Transverse colon (tissue), 4 donors: Measurements from ENCODE around the gene PCBP3. TPM values are rescaled to one million over a fixed set of nuclear protein-coding genes. Genes with fewer than 3 reads are reported as not detected.
A peak's percentile ranks its signal among the peaks of the same experiment; 100 is the strongest.

ENCODE experiments used
- DNase-seq: peaks from one replicate; pipeline ENCODE4 v3.0.0-alpha.2; 2019
- H3K27ac ChIP-seq, 4 donors: fragments of 200-600 bp; sonication (generic); 2 replicates each; pipeline ENCODE4 v1.5.1; 2016 to 2018; ENCODE audit warnings: inconsistent platforms in 4 of 4
- H3K27me3 ChIP-seq: fragments of 200-600 bp; sonication (generic); 2 replicates; pipeline ENCODE4 v1.5.1; 2017; ENCODE audit warnings: inconsistent platforms
- H3K36me3 ChIP-seq, 4 donors: fragments of 200-600 bp; sonication (generic); 2 replicates each; pipeline ENCODE4 v1.5.1; 2017 to 2019; ENCODE audit warnings: inconsistent platforms in 4 of 4
- H3K4me1 ChIP-seq, 4 donors: fragments of 200-600 bp; sonication (generic); 2 replicates each; pipeline ENCODE4 v1.5.1; 2017 to 2020; ENCODE audit warnings: inconsistent platforms in 4 of 4
- H3K4me3 ChIP-seq, 4 donors: fragments of 200-600 bp; sonication (generic); 1 replicate in 1 of 4; 2 replicates in 3 of 4; pipeline versions ENCODE4 v1.5.1 to v1.6.1; 2017 to 2019; ENCODE audit warnings: inconsistent platforms in 4 of 4
- H3K9me3 ChIP-seq, 2 donors: fragments of 200-600 bp; sonication (generic); 2 replicates each; pipeline ENCODE4 v1.5.1; 2017 to 2019; ENCODE audit warnings: inconsistent platforms in 2 of 2
- EP300 ChIP-seq: sonication (generic); formaldehyde crosslinking; IDR thresholded peaks from one replicate; pipeline ENCODE4 v1.6.1; 2017; ENCODE audit warnings: antibody characterized with exemption, low read depth
- POLR2A ChIP-seq: fragments of 450-650 bp; IDR thresholded peaks from one replicate; pipeline ENCODE4 v1.6.1; 2016; ENCODE audit warnings: antibody characterized with exemption, mild to moderate bottlenecking, moderate library complexity
- POLR2AphosphoS5 ChIP-seq, 3 donors: sonication (generic); formaldehyde crosslinking; IDR thresholded peaks; one replicate each; pipeline ENCODE4 v1.6.1; 2016; ENCODE audit warnings: antibody characterized with exemption in 3 of 3
- WGBS, 2 donors: methylation state at CpG; one replicate each; pipeline ENCODE4 v1.1.5; 2018; ENCODE audit warnings: low coverage in 1 of 2; 5-methylcytosine and 5-hydroxymethylcytosine counted together
- in situ Hi-C, 4 donors: fragments of 200-750 bp; cut with MboI; loops; one replicate each; pipeline versions ENCODE4 v1.15.0 to v1.15.1; 2017; ENCODE audit warnings: low sequenced_read_pairs in 3 of 4, low pct_ligation_motif_present in 1 of 4, low pct_unique_long_range_greater_than_20kb in 1 of 4
- intact Hi-C: fragments of 100-400 bp; cut with DNase I; formaldehyde crosslinking; loops from one replicate; pipeline ENCODE4 v1.15.1; 2023; ENCODE audit warnings: low total_unique reads
- total RNA-seq, 4 donors: library from RNA; depleted of rRNA; stranded (reverse); fragments of >200 nt; gene quantifications; one replicate each; pipeline ENCODE4 v1.1.0, GENCODE V29; 2016
- TF ChIP-seq, protein P1 (sequence below), 5 experiments: fragments of 200-600 bp in 3 of 5; fragments of 450-650 bp in 2 of 5; sonication (generic) in 3 of 5; IDR thresholded peaks; 1 replicate in 2 of 5; 2 replicates in 3 of 5; pipeline ENCODE4 v1.5.1; 2016 to 2017; ENCODE audit warnings: antibody characterized with exemption in 5 of 5, inconsistent platforms in 3 of 5, mild to moderate bottlenecking in 2 of 5, moderate library complexity in 1 of 5

PCBP3 gene
- total RNA-seq, 4 donors from 2014 or later, result 0.80 to 7.8 (median 5.3) TPM

DNA sequence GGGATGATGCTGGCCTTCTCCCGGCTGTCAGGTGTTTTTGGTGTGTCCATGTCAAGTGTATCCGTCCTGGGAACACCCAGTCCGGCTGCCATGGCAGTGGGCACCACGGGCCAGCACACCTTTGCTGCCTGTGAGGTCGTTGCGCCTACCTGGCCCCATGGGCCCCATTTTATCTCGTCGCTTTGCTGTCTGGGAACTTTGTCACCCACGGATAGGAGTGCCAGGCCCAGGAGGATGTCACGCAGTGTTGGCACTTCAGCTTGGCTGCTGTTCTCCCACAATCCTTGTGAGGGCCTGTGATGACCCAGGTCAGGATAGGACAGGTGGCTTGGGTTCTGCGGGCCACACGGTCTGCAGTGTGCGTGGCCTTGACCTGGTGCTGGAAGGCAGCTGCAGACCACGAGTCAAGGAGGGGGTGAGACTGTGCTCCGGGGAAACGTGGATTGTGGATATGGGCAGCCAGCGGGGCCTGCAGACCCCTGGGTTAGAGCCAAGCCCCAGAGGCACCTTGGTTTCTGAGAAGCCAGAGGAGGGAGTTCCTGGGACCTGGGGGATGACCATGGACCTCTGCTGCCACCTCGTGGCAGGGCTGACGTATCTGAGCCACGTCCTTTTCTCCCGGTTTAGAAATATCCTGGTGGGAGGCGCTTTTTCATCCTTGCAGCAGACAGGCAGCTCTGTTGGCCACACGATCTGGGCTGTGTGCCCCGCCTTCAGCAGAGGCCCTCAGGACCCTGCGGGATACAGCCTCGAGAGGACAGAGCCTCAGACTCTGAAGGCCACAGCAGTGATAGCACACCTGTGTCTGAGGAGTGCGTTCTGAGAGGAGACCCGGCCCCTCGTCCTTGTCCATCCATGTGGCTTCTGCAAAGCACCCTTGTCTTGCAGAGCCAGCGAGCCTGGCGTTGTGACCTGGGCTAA lies 176.9 kb downstream of the PCBP3 start:
- intact Hi-C loops, result loop anchor here (10.0 kb wide), 2 partner anchors 226 to 266 kb away; no protein-coding TSS in a partner anchor
- peaks cover 0 to 4% (median 0%) of the 10 kb centered on the region in 4 donors for H3K4me1 ChIP-seq
- no peak overlapping the region for H3K27ac ChIP-seq
- H3K27me3 ChIP-seq, result no peaks in the 10 kb centered on the region
- in situ Hi-C loops, result loop anchor here in 2 of 4 donors (25.0 kb wide), 1 partner anchor 258 kb away; no protein-coding TSS in a partner anchor
- no peaks in the 10 kb centered on the region for H3K9me3 ChIP-seq
- peak; percentile 77 for DNase-seq
- no peak for TF ChIP-seq EP300
- TF ChIP-seq, protein P1, sequence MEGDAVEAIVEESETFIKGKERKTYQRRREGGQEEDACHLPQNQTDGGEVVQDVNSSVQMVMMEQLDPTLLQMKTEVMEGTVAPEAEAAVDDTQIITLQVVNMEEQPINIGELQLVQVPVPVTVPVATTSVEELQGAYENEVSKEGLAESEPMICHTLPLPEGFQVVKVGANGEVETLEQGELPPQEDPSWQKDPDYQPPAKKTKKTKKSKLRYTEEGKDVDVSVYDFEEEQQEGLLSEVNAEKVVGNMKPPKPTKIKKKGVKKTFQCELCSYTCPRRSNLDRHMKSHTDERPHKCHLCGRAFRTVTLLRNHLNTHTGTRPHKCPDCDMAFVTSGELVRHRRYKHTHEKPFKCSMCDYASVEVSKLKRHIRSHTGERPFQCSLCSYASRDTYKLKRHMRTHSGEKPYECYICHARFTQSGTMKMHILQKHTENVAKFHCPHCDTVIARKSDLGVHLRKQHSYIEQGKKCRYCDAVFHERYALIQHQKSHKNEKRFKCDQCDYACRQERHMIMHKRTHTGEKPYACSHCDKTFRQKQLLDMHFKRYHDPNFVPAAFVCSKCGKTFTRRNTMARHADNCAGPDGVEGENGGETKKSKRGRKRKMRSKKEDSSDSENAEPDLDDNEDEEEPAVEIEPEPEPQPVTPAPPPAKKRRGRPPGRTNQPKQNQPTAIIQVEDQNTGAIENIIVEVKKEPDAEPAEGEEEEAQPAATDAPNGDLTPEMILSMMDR (IDR thresholded peaks at IDR 0.05), result peak; percentile 83 to 90 (median 83)
- no peak overlapping the region for H3K4me3 ChIP-seq
- no peaks in the 10 kb centered on the region for H3K36me3 ChIP-seq
- WGBS, 2 donors, result 37 to 70% methylated on average over 4 to 29 of the region's 31 CpGs

DNA sequence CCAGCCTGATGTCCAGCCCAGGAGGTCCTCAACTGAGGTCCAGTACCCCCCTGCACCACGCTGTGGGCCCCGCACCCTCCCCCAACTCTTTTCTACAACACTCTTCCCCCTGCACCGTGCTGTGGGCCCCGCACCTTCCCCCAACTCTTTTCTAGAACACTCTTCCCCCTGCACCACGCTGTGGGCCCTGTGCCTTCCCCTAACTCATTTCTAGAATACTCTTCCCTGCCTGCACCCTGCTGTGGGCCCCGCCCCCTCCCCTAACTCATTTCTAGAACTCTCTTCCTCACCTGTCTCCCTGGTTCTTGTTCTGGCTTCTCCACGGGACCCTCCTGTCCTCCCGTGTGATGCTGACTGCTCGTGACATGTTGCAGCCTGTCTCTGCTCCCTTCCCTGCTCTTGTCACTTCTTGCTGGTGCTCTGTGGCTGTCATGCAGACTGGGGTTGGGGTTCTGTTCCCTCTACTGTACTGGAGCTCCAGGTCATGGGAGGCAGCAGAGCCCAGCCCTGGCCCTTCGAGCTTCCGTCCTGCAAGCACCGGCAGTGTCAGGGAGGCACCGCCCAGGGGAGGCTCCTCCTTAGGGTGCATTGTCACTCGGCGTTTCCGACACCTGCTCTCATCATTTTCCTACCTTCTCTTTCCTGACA lies 177.9 kb downstream of the PCBP3 start:
- Histone ChIP-seq H3K9me3 (no peaks in the 10 kb centered on the region), H3K27me3 (no peaks in the 10 kb centered on the region), H3K4me3 (no peak overlapping the region), H3K27ac (no peak overlapping the region), H3K4me1 (peaks cover 0 to 4% (median 0%) of the 10 kb centered on the region in 4 donors), H3K36me3 (no peaks in the 10 kb centered on the region)
- DNase-seq, result no peak
- in situ Hi-C loops, result loop anchor here in 2 of 4 donors (25.0 kb wide), 1 partner anchor 259 kb away; no protein-coding TSS in a partner anchor
- WGBS, 2 donors, result 64 to 67% methylated on average over 10 to 16 of the region's 16 CpGs
- TF ChIP-seq EP300, result no peak
- no peak for TF ChIP-seq POLR2A
- intact Hi-C loops, result loop anchor here (10.0 kb wide), 2 partner anchors 227 to 267 kb away; no protein-coding TSS in a partner anchor

DNA sequence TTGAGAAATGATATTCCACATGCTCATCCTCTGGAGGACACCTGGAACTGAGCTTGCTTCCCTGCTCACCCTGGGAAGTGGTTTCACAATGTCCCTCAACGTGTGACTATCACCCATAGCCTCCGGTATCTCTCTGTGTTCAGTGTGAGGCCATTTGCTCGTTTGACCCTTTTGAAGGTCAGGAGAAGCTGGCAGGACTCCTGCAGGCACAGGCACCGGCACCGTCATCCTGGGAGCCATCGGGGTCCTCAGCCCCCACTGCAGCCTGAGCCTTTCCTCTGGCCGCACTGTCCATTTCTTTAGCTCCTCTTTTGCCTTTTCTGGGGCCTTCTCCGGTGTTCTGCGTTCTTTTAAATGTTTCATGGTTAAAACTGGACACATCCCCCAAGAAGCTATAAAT lies 178.5 kb downstream of the PCBP3 start:
- no peak overlapping the region for H3K4me3 ChIP-seq
- TF ChIP-seq POLR2AphosphoS5 (IDR thresholded peaks at IDR 0.05) (no peak), EP300 (no peak), POLR2A (no peak)
- TF ChIP-seq, protein P1 (IDR thresholded peaks at IDR 0.05), result no peak
- no peak overlapping the region for H3K27ac ChIP-seq
- peaks cover 0 to 4% (median 0%) of the 10 kb centered on the region in 4 donors for H3K4me1 ChIP-seq
- no peaks in the 10 kb centered on the region for H3K27me3 ChIP-seq
- 55 to 83% methylated on average over 3 to 9 of the region's 9 CpGs for WGBS, 2 donors
- H3K36me3 ChIP-seq, result no peaks in the 10 kb centered on the region
- H3K9me3 ChIP-seq, result no peaks in the 10 kb centered on the region
- in situ Hi-C loops, result loop anchor here in 2 of 4 donors (25.0 kb wide), 1 partner anchor 260 kb away; no protein-coding TSS in a partner anchor
- intact Hi-C loops, result loop anchor here (10.0 kb wide), 2 partner anchors 227 to 267 kb away; no protein-coding TSS in a partner anchor
- DNase-seq, result no peak

DNA sequence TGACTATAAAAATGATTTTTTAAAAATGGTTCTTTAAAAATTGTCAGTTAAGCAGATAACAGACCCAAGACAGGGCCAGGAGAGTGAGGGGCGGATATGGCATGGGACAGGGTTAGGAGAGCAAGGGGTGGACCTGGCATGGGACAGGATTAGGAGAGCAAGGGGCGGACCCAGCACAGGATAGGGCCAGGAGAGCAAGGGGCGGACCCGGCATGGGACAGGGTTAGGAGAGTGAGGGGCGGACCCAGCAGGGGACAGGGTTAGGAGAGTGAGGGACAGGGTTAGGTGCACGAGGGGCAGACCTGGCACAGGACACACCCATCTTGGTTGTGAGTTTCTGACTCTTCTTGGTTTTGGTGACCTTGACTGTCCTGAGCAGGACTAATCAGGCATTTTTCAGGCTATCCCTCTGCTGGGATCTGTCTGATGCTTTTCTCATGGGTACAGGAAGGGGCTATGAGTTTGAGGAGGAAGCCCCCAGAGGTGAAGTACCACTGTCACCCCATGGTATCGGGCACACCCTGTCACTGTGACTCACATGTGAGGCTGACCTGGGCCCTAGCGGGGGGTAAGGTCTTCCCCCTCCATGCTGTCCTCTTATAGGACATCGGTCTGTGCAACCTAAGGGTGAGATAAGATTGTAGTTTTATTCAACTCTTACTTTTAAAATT lies 179.0 kb downstream of the PCBP3 start:
- no peaks in the 10 kb centered on the region for H3K36me3 ChIP-seq
- no peak overlapping the region for H3K27ac ChIP-seq
- 69 to 71% methylated on average over 6 to 7 of the region's 9 CpGs for WGBS, 2 donors
- in situ Hi-C loops, result loop anchor here in 2 of 4 donors (25.0 kb wide), 1 partner anchor 260 kb away; no protein-coding TSS in a partner anchor
- H3K4me3 ChIP-seq, result no peak overlapping the region
- H3K27me3 ChIP-seq, result no peaks in the 10 kb centered on the region
- intact Hi-C loops, result loop anchor here (10.0 kb wide), 2 partner anchors 228 to 268 kb away; no protein-coding TSS in a partner anchor
- H3K9me3 ChIP-seq, result no peaks in the 10 kb centered on the region
- DNase-seq, result no peak
- H3K4me1 ChIP-seq, result peaks cover 0 to 4% (median 0%) of the 10 kb centered on the region in 4 donors
- TF ChIP-seq POLR2A, result no peak
- no peak for TF ChIP-seq EP300
